ENCODE data around the gene PBX3.

Gene PBX3

DNA sequence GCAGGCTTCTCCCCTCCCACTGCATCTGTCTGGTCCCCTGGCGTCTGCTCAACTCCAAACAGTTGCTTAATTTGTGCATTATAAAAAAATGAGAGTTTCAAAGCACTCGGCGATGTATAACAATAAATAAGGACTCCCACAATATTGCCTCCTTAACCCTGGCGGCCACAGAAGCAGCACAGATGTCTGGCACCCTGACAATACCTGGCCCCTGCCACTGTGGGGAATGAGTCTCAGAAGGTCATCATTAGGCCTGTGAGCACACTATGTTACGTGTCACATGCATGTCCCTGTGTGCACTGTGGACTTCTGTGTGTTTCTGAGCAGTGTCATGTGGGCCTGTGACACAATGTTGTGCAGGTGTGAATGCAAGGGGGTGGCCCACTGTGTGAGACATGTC is 236.5 kb downstream of the PBX3 start:
- DNase-seq, result no peak
- TF ChIP-seq POLR2A (IDR thresholded peaks at IDR 0.05; ENCODE audit: low read length), result no peak
- TF ChIP-seq GATA1 (IDR thresholded peaks at IDR 0.05; ENCODE audit: low read depth, low read length), result no peak

- DNase-seq, result no peak
- TF ChIP-seq GATA1 (IDR thresholded peaks at IDR 0.05; ENCODE audit: low read depth, low read length), result no peak
Measured at GRCh38 chr9:125984461-125984860, 237.3 kb downstream of the PBX3 start.

GRCh38 chr9:125985142-125985997 is 238.2 kb downstream of the PBX3 start:
- no peak for TF ChIP-seq GATA1 (IDR thresholded peaks at IDR 0.05; ENCODE audit: low read depth, low read length)
- TF ChIP-seq POLR2A (IDR thresholded peaks at IDR 0.05; ENCODE audit: low read length), result no peak
- DNase-seq, result no peak

GRCh38 chr9:125985998-125986655 is 239.0 kb downstream of the PBX3 start:
- TF ChIP-seq POLR2A (IDR thresholded peaks at IDR 0.05; ENCODE audit: low read length), result no peak
- TF ChIP-seq GATA1 (IDR thresholded peaks at IDR 0.05; ENCODE audit: low read depth, low read length), result no peak
- no peak for DNase-seq

GRCh38 chr9:125986966-125987365 is 239.8 kb downstream of the PBX3 start:
- TF ChIP-seq POLR2A (IDR thresholded peaks at IDR 0.05; ENCODE audit: low read length) (no peak), GATA1 (IDR thresholded peaks at IDR 0.05; ENCODE audit: low read depth, low read length) (no peak)
- no peak for DNase-seq

GRCh38 chr9:125987420-125987819 is 240.2 kb downstream of the PBX3 start:
- DNase-seq, result no peak
- TF ChIP-seq POLR2A (IDR thresholded peaks at IDR 0.05; ENCODE audit: low read length), result no peak
- no peak for TF ChIP-seq GATA1 (IDR thresholded peaks at IDR 0.05; ENCODE audit: low read depth, low read length)

DNA sequence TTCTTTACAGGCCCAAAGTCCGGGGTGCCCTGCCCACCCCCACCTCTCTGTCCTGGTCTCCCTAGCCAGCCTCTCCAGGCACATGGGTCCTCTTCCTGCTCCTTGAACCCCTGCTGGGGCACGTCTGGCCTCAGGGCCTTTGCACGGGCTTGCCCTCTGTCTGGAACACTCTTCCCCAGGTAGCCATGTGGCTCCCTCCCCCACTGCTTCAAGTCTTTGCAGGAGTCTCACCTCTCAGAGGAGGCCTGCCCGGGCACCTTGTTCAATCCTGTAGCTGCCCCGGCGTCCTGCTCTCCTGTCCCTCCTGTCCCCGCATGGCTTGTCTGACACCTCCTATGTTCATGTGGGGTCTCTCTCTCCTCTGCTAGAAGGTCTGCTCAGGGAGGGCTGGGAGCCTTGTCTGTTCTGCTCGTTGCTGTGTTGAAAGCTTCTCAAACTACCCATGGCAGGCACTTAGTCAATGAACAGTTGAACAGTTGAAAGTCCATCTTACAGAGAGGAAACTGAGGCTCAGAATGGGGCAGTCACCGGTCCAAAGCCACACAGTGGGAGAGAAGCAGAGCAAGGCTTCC is 241.4 kb downstream of the PBX3 start:
- DNase-seq, result no peak
- TF ChIP-seq POLR2A (IDR thresholded peaks at IDR 0.05; ENCODE audit: low read length) (no peak), GATA1 (IDR thresholded peaks at IDR 0.05; ENCODE audit: low read depth, low read length) (no peak)

- TF ChIP-seq GATA1 (IDR thresholded peaks at IDR 0.05; ENCODE audit: low read depth, low read length) (no peak), POLR2A (IDR thresholded peaks at IDR 0.05; ENCODE audit: low read length) (no peak)
Measured at GRCh38 chr9:125989090-125989501, 241.9 kb downstream of the PBX3 start.

DNA sequence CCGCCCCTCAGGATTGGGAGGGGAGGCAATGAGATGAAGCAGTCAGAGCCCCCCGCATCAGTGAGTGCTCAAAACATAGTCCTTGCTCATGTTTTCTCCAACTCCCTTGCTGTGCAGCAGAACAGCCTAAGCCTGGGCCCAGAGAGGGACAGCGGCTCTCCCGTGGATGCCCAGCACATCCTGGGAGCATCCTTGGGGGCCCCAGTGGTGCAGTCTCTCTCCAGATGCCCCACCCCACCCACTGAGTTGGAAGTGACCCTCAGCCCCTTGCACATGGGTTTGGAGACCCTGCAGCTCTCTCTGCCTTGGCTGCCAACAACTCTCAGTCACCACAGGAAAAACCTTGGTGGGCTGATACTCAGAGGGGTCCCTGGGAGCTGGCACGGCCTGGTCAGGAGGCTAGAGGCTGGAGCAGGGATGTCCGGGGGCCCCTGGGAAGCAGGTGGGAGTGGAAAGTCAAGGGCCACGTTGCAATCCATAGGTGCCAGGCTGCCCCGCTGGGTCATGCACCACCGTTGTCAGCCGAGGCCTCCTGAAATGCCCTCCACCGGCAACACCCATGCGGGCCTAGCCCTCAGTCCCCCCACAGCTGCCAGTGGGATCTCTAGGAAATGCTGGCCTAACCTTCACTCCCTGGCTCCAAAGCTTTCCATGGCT is 242.5 kb downstream of the PBX3 start:
- no peak for TF ChIP-seq GATA1 (IDR thresholded peaks at IDR 0.05; ENCODE audit: low read depth, low read length)
- TF ChIP-seq POLR2A (IDR thresholded peaks at IDR 0.05; ENCODE audit: low read length), result no peak
- DNase-seq, result no peak

More at GRCh38 chr9:125989090-125989501, 241.9 kb downstream of the PBX3 start:
- no peak for DNase-seq

GRCh38 chr9:125990186-125990792 is 243.1 kb downstream of the PBX3 start:
- no peak for TF ChIP-seq POLR2A (IDR thresholded peaks at IDR 0.05; ENCODE audit: low read length)
- no peak for TF ChIP-seq GATA1 (IDR thresholded peaks at IDR 0.05; ENCODE audit: low read depth, low read length)
- DNase-seq, result no peak

GRCh38 chr9:125990793-125991220 is 243.6 kb downstream of the PBX3 start:
- DNase-seq, result no peak
- TF ChIP-seq POLR2A (IDR thresholded peaks at IDR 0.05; ENCODE audit: low read length) (no peak), GATA1 (IDR thresholded peaks at IDR 0.05; ENCODE audit: low read depth, low read length) (no peak)

- no peak for DNase-seq
- no peak for TF ChIP-seq GATA1 (IDR thresholded peaks at IDR 0.05; ENCODE audit: low read depth, low read length)
- no peak for TF ChIP-seq POLR2A (IDR thresholded peaks at IDR 0.05; ENCODE audit: low read length)
Measured at GRCh38 chr9:125991886-125992529, 244.8 kb downstream of the PBX3 start.

GRCh38 chr9:125992557-125992956 is 245.4 kb downstream of the PBX3 start:
- DNase-seq, result no peak
- TF ChIP-seq GATA1 (IDR thresholded peaks at IDR 0.05; ENCODE audit: low read depth, low read length) (no peak), POLR2A (IDR thresholded peaks at IDR 0.05; ENCODE audit: low read length) (no peak)
